Sciatic nerve (tissue), 2 donors: ENCODE measurements around the gene GCSAM. TPM values are rescaled to one million over a fixed set of nuclear protein-coding genes. Genes with fewer than 3 reads are reported as not detected.

Experiments
- ATAC-seq: fragments of 200-7000 bp; cut with Tn5 transposase; one replicate; pipeline ENCODE4 v1.9.1; 2020; ENCODE audit warnings: mild to moderate bottlenecking, moderate library complexity
- DNase-seq: peaks from one replicate; pipeline ENCODE4 v3.0.0-alpha.2; 2020; ENCODE audit warnings: low spot score
- intact Hi-C: fragments of 100-400 bp; cut with DNase I; formaldehyde crosslinking; loops from one replicate; pipeline ENCODE4 v1.14.2; 2022
- total RNA-seq: library from RNA; stranded (reverse); fragmentation: NEBNext Ultra II Directional; extraction: Animal tissue kit (Norgen Biotek cat#: 25700); gene quantifications from one replicate; pipeline ENCODE4 v1.2.1, GENCODE V29; 2021
- donor health status: DM: no; HTN: no; CAD: no.
- donor health status: DM: no; HTN: no; CAD: no.

GCSAM gene, protein sequence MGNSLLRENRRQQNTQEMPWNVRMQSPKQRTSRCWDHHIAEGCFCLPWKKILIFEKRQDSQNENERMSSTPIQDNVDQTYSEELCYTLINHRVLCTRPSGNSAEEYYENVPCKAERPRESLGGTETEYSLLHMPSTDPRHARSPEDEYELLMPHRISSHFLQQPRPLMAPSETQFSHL
- total RNA-seq, result 0.22 TPM

DNA sequence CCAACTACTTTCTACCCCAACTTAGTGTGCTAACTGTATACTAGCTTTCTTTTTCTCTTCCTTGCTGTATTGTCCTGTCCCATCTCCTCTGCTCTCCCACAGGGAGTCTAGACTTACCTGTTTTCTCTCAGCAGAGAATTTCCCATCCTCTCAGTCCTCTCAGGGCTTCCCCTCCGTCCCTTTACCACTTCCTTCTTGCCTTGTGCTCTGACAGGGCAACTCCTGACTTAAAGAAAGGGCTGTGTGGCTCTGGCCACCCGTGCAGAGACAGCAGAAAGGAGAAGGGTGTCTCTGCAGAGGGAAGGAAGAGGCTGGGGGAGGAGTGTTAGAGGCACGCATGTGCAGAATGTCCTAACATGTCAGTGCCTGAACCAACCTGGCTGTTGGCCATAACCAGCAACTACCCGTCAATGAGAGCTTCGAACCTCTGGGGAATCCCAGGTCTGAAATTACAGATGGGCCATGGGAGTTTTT lies at the start of gene GCSAM:
Gene GCSAM, minus strand, starts transcription at position 274 of the 474 bp plus-strand sequence. Its CDS starts 128 bp downstream, at position 146.
- intact Hi-C loops, result no loop called here
- DNase-seq, result peak; percentile 63
- peak; percentile 87 for ATAC-seq

DNA sequence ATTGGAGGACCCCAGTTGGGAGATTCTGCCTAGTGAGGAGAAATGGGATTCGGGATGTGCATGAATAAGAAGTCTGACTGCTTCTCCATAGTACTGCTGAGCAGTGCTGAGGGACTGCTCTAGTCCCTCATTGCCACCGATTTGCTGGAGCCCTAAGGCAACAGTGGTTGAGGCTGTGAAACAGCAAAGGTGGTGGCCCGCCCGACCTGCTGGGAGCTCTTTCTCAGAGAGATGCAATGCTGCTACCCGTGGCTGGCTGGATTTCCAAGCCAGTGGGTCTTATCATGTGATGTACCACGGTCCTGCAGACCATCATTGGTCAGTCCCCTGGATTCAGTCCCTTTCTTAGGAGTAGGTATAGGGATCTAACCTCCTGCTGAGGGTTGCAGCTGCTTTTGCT lies 42.6 kb upstream of the GCSAM start:
- intact Hi-C loops, result no loop called here
- ATAC-seq (no peak), DNase-seq (no peak)

DNA sequence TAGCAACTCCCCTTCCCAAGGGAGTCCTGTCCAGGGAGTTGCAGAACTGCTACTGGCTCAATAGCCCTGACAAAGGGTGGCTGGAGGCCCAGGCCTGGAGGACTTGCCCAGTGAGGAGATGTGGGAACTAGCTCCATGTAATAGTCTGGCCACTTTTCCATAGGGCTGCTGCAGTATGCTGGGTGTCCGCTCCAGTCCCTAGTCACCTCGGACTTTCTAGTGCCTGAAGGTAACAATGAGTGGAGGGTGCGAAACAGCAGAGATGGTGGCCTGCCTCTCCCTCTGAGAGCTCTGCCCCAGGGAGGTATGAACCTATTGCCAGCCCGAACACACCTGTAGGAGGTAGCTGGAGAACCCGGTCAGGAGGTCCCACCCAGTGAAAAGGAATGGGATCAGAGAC lies 42.0 kb upstream of the GCSAM start:
- intact Hi-C loops, result no loop called here
- DNase-seq (no peak), ATAC-seq (no peak)

DNA sequence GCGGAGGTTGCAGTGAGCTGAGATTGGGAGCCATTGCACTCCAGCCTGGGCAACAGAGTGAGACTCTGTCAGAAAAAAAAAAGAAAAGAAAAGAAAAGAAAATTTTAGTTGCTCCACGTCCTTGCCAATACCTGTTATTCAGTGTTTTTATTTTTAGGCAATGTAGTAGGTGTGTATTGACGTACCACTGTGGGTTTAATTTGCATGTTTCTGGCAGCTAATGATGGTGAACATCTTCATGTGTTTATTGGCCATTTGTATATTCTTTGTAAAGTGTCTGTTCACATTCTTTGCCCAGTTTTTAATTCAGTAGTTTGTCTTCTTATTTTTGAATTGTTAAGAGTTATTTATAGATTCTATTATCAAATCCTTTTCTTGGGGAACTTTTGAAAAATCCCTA lies 38.1 kb upstream of the GCSAM start:
- no peak for DNase-seq
- no peak for ATAC-seq
- intact Hi-C loops, result no loop called here

DNA sequence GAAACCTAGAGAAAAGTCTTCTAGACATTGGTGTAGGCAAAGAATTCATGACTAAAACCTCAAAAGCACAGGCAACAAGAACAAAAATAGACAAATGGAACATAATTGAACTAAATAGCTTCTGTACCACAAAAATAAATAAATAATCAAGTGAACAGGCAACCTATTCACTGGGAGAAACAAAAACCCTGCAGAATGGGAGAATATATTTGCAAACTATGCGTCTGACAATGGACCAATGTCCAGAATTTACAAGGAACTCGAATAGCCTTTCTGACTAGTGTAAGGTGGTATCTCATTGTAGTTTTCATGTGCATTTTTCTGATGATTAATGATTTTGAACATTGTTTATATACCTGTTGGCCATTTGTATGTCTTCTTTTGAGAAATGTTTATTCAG lies 37.0 kb upstream of the GCSAM start:
- no peak for ATAC-seq
- intact Hi-C loops, result no loop called here
- DNase-seq, result no peak

DNA sequence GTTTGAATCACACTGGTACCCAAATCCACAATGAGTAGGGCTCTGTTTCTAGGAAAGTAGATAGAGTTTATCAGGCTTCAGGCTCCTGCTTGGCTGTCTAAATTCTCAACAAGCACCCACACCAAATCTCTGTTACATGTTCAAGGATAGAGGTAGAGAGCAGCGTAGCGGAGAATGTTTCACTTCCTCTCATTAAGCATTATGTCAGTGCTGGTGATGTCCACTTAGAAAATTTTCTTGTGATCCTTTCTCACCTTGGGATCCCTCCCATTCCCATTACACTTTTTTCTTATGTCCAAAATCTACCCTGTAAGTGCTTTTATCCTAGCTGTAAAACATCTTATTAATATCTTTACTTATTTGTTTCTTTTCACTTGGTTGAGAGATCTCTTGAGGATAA lies 34.7 kb upstream of the GCSAM start:
- no peak for ATAC-seq
- DNase-seq, result no peak

DNA sequence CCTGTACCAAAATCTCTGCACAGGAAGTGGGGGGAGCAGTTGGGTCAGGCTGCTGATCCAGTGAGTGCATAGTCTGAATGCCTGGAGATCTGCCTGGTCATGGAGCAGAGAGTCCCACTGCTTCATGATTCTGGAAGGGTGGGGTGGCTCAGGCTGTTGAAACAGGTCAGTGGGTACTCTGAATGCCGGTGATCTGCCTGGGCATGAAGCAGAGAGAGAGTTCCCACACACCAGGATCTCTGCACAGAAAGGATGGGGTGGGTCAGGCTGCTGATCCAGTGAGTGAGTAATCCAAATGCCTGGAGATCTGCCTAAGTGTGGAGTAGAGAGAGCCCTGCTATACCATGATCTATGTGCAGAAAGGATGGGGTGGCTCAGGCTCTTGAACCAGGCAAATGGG lies 16.1 kb upstream of the GCSAM start:
- DNase-seq (no peak), ATAC-seq (no peak)
- intact Hi-C loops, result no loop called here

More for the DNA sequence above, 34.7 kb upstream of the GCSAM start:
- intact Hi-C loops, result no loop called here

DNA sequence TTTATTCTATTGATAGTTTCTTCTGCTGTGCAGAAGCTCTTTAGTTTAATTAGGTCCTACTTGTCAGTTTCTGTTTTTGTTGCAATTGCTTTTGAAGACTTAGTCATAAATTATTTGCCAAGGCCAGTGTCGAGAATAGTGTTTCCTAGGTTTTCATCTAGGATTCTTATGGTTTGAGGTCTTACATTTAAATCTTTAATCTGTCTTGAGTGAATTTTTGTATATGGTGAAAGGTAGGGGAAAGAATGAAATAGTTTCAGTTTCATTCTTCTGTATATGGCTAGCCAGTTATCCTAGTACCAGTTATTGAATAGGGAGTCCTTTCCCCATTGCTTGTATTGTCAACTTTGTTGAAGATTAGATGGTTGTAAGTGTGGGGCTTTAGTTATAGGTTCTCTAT lies 10.6 kb upstream of the GCSAM start:
- DNase-seq (no peak), ATAC-seq (no peak)
- intact Hi-C loops, result no loop called here

DNA sequence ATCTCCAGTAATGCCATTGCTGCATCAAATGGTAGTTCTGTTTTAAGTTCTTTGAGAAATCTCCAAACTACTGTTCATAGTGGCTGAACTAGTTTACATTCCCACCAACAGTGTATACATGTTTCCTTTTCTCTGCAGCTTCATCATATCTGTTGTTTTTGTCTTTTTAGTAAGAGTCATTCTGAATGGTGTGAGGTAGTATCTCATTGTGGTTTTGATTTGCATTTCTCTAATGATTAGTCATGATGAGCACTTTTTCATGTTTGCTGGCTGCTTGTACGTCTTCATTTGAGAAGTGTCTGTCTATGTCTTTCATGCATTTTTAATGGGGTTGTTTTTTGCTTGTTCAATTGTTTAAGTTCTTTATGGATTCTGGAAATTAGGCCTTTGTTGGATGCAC lies 10.2 kb upstream of the GCSAM start:
- no peak for DNase-seq
- ATAC-seq, result no peak
- intact Hi-C loops, result no loop called here

DNA sequence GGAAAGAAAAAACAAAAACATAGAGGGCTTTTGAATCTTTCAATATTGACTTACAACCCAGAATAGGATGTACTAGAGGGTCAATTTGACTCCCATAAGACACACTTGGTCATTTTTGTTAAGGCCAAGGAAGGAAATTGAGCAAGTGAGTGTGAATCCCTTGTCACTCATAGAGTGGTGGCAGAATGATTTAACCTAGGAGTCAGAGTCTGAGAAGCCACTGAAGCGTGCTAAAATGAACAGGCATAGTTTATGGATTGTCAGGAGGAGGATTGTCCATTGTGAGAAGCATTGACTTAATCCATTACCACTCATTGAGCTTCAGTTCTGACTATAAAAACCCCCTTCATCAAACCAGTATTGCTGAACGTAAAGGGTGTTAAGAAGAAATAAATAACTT lies 8.2 kb upstream of the GCSAM start:
- intact Hi-C loops, result no loop called here
- ATAC-seq (no peak), DNase-seq (no peak)

DNA sequence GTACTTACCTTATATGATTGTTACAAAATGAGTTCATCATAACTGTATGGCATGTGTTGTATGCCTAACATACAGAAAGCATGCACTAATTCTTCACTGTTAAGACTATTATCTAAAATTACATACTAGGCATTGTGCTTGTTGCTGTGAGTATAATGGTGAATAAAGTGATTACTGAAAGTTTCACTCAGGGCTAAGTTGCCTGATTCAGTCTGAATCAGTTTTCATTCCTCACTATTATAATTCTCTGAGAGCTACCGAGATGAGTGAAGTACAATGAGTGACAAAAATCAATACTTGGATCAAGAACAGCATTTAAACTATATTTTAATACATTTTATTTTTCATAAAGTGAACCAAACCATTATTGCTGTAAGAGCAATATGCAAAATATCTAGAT lies 7.5 kb upstream of the GCSAM start:
- intact Hi-C loops, result no loop called here
- DNase-seq (no peak), ATAC-seq (no peak)

DNA sequence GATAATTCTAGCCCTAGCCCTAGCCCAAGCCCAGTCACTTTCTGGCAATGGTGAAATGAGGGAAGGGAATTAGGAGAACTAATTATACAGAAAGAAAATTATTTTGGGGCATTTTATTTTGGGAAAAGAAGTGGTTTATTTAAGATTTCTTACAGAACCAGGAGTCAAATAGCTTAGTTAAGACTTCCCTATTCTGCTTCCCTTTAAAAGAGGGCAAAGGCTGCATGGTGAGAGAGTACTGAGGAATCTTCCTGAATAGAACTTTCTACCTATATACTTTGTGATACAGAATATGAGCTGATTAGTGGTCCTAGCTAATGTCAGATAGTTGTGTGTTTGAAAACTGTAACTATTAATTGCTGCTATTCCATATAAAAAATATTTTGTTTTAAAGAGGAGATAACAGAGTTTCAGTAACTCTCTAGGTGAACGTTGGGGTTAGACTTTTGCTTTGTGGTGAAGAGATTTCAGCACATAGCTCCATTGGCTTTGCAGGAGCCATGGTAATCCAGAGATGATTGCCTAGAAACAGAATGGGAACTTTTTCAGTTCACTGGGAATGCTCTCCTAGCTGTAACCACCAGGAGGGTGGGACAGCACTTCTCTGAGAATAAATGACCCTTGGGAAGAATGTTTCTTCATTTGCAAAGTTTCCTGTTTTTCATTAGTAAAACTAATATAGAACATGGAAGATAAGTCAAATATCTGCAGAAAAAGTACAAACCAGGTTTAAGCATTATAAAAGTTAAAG lies 5.3 kb upstream of the GCSAM start:
- no peak for DNase-seq
- intact Hi-C loops, result no loop called here
- ATAC-seq, result no peak

DNA sequence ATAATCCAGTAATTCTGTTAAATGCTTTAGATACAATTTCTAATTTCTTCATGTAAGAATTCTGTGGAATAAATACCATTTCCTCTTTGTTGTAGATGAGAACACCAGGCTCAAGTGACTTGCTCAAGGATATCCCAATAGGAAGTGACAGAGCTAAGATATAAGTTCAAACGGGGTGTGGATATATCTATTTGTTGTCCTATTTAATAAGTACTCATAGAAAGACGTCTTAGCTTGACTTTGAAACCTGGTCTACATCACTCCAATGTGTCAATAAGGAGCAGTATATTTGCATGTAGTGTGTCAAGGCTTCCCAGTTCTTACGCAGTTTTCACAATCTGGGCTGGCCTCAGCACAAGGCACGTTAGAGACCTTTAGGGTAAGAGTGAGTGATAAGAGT lies 4.7 kb upstream of the GCSAM start:
- intact Hi-C loops, result no loop called here
- ATAC-seq (no peak), DNase-seq (no peak)

DNA sequence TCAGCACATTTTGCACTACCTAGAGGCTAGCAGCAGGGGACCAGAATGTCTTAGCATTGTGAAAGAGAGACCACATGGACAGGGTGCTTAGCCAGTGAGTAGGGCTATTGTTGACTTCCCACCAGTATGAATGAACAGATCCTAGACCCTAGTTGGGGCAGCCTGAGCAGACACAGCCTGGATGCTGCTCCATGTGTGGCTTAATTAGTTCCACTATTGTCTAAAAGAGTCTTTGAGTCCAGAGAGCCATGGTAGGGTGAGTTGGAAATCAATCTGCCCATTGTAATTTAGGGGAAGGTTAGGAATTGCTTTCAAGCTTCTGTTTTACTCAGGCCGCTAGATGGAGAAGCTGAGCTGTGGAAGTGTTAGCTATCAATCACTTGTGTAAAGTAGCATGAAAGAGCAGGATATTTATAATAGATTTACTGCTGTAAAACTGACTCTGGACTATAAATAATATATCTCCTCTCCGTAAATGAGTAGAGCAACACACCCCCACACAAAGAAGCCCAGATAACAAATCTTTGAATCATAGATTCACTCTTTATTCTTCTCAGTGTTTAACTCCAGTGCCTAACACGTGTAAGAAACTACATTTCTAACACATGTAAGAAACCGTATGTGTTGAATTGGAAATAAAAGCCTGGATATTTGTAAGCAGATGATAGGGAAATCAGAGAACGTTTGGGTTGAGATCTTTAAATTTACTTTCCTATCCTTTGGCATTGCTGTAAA lies 4.1 kb upstream of the GCSAM start:
- DNase-seq, result no peak
- ATAC-seq, result peak; percentile 51

DNA sequence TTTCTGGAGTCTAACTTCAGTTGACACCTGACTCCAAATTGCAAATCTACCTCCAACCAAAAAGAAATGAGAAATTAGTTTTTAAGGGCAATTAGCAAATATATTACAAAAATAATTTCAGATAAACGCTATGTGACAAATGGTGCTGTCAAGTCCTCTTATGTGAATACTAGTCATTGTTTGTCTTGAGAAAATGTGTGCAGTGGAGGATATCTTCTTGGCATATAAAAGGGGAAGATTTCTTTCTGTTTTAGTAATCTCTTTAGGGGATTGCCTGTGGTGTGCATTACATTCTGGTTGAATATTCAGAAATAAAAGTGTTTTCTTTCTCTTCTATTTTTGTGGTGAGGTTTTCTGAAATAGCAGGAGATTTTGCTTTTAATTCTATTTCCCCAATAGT lies 3.0 kb upstream of the GCSAM start:
- intact Hi-C loops, result no loop called here
- no peak for ATAC-seq
- no peak for DNase-seq

More for the DNA sequence above, 4.1 kb upstream of the GCSAM start:
- intact Hi-C loops, result no loop called here

DNA sequence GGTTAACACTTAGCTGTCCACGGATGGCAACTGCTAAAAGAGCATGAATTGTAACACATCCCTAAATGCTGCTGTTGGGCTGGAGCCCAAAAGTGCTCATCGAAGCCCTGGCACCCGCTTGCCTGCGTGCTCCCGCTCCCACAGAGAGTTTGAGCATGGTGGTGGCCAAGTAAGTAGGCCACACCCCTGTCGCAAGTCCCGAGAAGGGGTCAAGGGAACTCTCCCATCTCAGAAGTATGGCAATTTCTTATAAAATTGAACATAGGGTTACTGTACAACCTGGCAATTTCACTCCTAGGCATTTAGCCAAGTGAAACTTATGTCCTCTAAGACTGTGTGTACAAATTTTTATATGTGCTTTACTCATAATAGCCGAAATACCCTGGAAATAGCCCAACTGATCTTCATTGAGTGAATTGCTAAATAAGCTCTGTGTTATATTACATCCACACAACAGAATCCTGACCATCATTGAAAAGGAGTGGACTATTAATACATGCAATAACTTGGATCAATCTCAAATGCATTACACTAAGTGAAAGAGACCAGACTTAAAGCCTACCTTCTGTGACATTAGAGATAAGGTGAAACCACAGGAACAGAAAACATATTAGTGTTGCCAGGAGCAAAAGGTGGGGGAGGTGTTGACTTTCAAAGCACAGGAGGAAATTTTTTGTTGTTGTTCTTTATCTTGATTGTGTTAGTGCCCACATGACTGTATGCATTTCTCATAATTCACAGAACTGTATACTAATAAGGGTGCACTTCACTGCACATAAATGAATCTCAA lies 1.5 kb upstream of the GCSAM start:
- DNase-seq (no peak), ATAC-seq (no peak)
- intact Hi-C loops, result no loop called here

DNA sequence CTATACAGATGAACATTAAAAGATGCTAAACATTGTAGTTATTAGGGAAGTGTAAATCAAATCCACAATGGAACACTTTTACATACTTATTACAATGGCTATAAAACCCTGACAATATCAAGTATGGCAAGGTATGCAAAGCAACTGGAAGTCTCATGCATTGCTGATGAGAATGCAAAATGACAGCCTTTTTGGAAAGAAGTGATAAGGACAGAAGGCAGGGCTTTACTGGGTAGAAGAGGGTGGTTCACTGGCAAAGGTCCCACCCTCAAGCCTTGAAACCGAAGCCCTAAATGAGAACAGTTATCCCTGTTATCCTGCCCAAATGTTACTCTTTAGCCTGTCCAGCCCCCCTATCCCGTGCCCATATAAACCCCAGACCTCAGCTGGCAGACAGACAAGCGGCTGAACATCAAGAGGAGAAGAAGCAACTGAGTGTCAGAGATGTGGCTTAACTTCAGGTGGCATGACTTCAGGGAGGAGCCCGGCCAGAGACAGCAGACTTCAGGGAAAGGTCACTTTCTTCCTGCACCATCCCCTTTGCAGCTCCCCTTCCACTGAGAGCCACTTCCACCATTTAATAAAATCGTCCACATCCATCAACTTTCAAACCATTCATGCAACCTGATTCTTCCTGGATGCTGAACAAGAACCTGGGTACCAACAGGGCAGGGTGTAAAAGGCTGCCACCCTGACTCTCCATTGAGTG lies 732 bp upstream of the GCSAM start:
- DNase-seq (no peak), ATAC-seq (no peak)
- intact Hi-C loops, result no loop called here

DNA sequence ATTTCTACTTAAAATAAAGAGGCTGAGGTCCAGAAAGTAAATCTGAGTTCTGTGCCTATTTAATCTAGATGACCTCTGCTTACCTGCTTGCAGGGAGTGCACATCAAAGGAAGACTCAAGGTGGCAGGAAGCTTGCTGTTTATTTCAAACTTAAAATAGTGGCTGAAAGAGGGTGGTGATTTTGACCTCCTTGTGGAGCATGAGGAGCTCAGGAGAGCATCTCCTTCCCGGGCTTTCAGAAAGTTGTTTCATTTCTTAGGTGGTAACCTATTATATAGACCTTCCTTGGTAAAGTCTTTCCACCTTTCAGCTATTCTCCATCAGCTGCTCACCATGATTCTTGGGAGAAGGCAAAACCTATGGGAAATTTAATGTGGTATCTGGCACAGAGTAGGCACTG lies 494 bp downstream of the GCSAM start:
- no peak for ATAC-seq
- DNase-seq, result no peak
- intact Hi-C loops, result no loop called here

DNA sequence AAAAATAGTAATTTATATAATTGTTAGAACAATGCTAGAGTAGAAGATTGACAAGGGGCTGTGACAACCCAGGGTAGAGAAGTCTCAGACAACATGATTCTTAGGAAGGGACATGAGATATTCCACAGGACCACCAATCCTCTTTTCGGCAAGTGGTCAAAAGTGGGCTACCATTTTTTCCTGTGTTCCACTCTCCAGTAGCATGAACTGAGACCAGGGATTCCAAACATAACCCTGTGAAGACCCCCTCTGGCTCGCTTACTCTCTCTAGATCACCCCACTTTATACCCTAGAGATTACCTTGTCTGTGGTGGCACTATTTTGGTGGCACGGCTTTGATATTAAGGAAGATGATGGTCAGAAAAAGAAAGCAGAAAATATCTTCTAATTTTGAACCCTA lies 960 bp downstream of the GCSAM start:
- intact Hi-C loops, result no loop called here
- no peak for DNase-seq
- ATAC-seq, result no peak
